ENCODE data around the gene ITGA11.

GRCh38 chr15:68407141-68407885 is 24.6 kb downstream of the ITGA11 start:
- TF ChIP-seq POLR2AphosphoS5 (IDR thresholded peaks at IDR 0.05; ENCODE audit: low read depth, low read length) (no peak), POLR2A (IDR thresholded peaks at IDR 0.05; ENCODE audit: low read depth, low read length) (no peak)

All from GM12892 (cell line).